GM19463 (cell line): ENCODE data around the gene EPS8L3.
"Not testable (repeated sequence)": the region's sequence is repeated elsewhere in the genome, so short reads cannot be mapped to it uniquely, and the experiment has no call there.

Experiments used
- ATAC-seq: cut with Tn5 transposase; IDR thresholded peaks from one replicate; pipeline ENCODE4 v1.9.1; 2021; ENCODE audit warnings: mild to moderate bottlenecking, moderate library complexity; ENCODE audit not compliant: unreplicated experiment

EPS8L3 gene

DNA sequence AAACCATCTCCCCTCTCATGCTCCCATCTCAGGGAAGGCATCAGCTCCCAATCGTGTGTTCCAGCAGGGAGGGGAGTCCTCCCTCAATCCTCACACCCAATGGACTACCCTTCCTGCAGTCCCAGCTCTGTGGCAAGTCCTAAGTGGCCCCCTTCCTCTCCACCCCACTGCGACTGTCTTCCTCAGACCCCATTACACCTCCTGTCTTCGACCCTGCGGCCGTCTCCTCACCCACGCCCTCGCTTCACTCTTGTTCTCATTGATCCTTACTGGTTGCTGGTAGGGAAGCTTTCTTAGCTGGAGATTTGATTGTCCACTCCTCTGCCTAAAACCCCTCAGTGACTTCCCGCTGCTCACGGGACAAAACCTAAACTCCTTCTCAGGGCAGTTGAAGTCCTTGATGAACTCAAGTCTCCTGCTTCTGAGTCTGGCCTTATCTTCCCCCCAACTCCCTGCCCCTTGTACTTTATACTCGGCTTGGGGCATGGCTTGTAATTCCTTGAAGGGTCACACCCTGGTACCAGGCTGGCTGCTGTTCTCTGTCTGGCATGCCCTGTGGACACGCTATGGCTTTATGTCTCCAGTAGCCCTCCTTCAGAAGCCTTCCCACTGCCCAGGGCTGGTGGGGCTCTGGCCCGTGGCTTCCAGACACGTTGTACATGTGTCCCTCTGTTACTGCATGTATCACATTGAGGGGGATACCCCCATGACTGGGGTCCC, 2.3 kb upstream of the EPS8L3 start:
- ATAC-seq, result no peak

DNA sequence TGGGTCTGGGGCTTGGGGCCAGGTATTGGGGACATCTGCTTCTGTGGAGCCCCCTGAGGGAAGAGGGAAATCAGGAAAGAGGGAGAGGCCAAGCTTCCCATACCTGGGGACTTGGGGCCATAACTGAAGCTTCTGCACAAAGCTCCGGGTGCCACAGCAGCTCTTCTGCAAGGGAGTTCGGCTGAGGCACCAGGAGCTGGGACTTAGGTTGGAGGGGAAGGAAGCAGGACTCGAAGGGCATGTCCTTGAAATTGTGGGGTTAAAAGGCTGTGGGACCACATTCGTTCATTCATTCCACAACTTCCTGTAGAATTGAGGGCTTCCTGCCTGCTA, 1.7 kb upstream of the EPS8L3 start:
- no peak for ATAC-seq

DNA sequence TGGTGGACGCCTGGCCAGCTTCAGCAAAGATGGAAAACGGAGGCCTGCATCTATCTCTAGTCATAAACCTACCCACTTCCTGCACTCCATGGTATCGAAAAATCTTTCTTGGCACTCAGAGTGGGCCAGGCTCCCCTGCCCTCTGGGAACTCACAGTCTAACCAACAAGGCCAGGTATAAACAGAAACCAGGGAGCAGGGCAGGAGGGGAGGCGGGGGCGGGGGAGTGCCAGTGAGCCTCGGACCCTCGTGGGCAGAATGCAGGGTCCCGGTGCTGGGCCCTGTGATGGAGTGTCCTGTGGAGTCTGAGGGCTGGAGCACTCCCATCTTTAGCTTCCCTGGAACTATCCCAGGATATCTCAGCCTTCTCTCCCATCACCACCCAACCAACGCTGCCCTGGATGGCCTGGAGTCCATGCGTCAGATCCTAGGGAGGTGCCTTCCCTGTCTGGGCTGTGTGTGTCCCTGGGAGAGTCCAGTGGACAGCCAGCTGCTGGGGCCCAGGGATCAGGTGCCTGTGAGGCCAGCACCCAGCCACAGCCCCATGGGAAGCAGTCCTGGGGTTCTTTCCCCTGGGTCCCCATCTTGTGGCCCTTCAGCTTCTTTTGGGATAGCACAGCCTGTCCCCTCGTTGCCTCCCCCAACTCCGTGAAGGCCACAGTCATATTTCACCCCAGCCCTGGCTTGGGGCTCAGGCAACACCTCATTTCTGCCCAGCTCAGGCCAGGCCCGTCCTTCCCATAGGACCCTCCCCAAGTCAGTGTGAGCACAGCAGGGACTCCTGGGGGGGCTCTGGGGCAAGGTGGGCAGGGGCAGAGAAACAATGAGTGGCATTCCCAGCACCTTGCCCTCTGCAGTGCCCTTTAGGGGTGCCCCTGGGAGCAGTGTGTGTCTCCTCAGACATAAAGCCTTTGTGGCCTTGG, 1.1 kb upstream of the EPS8L3 start:
- no peak for ATAC-seq

DNA sequence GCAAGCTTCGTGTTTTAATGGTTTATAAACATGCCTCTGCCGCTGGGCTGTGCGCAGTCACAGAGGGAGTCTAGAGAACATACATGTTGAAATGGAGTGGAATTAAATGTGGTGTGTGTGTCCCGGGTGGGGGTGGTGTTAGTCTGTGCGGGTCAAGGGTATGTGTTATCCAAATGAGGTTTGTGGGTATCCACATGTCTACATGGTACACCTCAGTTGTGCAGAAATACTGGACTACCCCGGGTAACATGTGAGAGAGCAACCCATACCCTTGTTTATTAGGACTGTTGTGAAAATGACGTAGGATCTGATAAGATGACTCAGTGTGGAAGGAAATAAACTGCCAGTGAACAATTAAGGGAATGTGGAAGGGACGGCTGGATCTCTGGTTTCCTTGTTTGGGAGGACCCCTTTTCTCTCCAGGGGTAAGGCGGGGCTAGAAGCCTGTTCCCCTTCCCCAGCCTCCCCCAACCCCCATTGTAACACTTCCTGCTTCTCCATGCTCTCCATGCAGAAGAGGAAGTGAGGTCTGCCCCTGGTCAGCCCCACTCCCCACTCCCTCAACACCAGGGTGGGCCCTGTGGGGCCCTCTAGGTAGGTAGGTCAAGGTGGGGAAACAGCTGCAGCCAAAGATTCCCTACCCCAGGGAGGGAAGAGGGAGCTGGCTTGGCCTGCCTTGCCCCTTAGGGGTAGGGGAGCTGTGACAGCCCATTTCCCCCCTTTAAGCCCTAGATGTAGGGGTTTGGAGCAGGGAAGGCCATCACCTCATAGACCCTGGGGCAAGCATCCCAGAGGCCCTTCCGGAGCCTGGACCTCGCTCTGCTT, 690 bp downstream of the EPS8L3 start:
- no peak for ATAC-seq

DNA sequence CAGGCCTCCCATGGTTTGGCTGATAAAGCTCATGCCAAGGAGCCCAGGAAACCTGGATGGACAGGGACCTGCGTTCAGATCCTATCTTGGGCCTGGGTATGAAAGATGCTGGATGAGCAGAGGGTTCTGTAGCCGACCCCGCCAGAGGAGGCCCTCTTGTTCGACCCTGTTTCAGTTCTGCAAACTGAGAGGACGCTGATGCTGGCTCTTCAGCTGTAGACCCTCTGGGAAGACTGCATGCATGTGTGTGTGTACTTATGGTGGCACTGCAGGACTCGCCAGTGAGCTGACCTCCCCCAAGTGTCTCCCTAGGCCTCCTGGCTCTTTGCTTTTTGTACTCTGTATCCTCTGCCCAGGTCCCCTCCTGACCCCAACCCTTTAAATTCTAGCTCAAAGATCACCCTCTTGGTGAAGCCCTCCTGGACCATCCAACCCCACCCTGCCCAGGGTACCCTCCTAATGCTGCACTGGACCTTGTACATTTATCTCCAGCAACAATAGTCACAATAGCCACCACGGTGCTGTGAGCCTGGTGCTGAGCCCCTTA, 1.6 kb downstream of the EPS8L3 start:
- ATAC-seq, result no peak

DNA sequence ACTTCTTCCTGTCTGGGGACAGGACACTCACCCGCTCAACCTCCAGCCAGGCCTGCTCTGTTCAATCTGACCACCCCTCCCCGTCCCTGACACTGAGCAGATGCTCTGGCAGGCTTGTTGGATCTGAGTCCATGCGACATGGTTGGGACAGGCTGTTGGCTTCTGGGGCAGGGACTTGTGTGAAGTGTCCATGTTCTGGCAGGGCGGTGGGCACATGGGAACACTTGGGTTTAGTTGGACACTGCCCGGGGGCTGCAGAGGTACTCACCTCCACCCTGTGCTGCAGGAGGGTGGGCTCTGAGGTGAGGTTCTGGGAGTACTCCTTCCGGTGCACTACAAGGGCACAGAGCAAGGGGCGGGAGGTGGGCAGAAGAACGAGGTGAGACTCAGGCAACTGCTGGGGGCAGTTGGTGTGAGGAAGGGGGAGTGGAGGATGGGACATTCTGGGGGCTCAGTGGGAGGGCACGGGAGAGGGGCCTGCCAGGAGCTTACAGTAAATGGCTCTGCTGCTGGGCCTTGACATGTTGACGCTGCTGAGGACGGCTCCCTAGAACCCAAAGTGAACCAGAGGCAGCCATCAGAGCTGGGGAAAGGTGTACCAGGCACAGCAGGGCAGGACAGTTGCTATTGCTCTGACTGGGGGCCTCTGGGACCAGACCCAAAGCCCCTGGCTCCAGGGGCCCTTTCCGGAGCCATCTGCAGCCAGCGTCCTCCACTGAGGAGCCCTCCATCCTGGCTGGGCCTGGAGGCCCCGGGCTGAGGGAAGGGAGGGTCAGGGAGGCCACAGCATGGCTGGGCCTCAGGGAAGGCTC, 2.3 kb downstream of the EPS8L3 start:
- ATAC-seq, result no peak

GRCh38 chr1:109760581-109761226, 3.0 kb downstream of the EPS8L3 start:
- no peak for ATAC-seq

DNA sequence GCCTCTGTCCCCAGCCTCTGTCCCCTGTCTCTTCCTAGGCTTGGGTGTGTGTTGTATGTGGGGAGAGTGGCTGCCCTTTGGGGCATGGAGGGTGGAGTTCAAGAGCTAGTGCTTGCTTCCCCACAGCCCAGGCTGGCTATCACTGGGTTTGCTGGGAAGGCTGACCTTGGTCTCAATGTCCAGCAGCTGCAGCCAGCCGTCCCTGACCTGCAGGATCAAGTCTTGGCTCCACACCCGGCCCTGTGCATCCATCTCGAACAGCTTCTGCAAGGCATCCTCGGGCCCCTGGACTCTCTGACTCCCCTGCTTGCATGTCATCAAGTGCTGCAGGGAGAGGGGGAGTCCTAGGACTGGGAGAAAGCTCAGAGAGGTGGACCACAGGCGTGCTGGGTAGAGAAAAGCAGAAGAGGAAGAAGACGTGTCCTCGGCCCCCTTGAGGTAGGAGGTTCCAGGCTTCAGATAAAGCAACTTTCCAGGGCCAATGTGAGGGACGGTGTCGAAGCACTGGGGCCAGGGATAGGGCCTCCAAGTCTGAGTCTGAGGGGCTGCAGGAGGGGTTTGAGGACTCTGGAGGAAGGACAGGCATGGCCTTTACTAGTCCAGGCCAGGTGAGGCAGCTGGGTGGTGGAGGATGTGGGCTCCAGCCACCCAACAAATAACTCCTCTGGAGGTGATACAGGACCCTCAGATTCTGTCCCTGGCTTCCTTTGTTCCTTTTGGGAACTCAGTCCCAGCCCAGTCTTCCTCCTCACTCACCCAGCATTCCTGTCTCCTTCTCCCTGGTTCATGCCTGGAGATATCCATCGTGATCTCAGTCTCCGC, 4.0 kb downstream of the EPS8L3 start:
- ATAC-seq, result no peak

- no peak for ATAC-seq
Measured at GRCh38 chr1:109757936-109758786, 5.6 kb downstream of the EPS8L3 start.

DNA sequence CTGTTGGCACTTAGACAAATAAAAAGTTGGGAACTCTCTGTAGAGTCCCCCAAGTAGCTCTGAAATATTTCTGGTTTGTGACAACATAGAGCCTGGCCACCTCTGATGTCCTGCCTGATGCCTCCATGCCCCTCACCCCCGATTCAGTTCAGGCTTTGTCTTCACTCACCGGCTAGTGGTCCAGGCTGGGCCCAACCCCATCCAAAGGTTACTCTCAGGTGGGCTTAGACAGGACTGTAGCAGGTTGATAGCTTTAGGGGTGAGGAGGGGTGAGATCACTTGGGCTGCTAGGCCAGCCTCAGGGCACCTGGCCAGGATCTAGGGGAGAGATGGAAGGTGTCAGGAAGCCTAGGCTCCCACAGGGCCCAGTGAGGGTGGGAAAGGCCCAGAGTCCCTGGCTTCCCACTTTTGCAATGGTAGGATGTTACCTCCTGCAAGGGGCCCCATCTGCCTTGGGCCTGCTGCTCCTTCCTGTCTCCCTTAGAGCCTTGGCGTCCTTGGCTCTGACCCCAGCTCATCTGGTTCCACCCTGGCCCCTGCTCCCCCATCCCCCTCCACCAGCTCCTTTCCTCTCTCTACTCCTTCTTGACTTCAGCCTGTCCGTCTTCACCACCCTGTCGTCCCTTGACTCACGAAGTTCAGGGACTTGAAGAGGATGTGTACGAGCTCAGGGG, 6.7 kb downstream of the EPS8L3 start:
- ATAC-seq, result no peak

DNA sequence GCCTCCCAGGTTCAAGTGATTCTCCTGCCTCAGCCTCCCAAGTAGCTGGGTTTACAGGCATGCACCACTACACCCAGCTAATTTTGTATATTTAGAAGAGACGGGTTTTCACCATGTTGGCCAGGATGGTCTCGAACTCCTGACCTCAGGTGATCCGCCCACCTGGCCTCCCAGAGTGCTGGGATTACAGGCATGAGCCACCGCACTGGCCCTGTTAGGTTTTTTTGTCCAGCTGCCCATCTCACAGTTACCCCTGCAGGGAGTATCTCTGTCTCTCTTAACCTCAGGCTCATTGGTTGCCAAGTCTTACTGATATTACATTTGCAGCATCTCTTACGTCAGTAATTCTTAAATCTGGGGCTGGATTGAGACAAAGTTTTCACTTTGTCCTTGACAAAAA, 7.4 kb downstream of the EPS8L3 start:
- not testable (repeated sequence) for ATAC-seq

GRCh38 chr1:109754738-109755137, 9.0 kb downstream of the EPS8L3 start:
- ATAC-seq, result no peak

DNA sequence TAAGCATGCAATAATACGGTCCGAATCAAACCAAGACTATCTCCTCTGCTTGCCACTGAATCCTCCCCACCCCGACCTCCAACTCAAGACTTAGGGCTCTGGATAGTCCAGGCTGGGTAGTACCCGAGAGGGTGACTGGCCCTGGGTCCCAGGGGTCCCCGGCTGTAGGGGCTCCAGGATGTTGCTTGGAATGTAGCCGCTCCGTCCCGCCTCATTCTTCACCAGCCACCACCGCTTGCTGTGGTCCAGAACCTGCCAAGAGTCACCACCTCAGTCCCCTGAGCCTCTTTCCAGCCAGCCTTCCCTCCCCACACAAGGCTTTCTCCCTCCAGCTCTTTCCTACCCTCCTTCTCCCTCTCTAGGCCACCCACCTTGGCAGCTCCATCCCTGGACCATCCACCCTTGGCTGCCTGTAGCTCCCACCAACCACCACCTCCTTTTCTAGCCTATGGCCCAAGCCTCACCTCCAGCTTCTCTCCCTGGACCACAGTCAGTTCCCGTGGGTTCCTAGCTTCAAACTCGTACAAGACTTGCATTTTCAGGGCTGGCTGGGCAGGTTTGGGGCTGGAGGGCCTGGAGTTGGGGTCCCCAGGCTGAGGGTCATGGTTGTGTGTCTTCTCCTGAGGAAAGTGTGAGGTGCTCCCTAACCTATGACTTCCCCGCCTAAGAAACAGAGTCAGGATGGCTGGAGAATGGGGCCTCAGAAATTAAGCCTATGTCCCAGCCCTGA, 12.0 kb downstream of the EPS8L3 start:
- no peak for ATAC-seq

DNA sequence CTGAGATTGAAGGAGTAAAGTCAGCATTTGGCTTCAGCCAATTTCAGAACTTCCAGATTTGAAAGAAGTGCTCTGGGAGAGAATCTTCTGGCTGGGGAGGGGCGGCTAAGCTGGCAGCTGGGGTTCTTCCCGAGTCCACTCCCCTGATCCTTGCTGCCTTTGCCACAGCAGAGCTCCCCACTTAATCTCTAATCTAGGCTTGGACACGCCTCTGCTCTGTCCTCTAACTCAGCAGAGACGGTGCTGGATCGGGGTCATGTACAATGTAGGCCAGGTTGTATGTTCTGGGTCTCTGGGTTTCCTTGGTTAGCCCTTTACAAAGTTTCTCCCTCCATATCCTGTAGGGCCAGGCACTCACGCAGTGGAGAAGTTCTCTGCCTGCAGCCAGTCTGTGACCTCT, 12.8 kb downstream of the EPS8L3 start:
- ATAC-seq, result no peak

DNA sequence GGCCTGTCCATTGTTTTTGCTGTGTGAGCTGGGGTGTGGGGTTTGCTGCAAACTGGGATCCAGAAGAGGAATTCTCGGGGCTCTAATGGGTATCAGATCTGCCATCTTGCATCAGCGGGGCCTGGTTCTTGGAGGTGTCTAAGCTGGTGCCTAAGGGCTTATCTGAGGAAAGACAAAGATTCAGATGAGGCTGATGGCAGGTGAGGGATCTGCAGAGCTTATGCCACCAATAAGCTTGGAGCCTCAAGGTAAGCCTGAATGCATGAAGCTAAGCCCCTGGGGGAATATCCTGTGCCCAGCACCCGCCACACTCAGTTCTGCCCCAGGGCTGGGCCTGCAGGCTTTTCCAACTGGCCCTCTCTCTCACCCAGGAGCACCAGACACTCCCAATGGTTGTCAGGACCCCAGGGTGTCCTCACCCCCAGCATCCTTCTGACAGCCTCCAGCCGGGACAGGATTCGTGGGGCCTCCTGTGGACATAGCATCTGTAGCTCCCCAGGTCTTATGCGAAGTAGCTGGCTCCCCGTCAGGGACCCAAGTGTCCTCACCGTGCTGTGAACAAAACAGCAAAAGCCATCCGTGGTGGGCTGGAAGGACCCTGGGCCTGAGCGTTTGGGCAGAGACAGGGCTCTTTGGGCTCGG, 13.4 kb downstream of the EPS8L3 start:
- no peak for ATAC-seq

DNA sequence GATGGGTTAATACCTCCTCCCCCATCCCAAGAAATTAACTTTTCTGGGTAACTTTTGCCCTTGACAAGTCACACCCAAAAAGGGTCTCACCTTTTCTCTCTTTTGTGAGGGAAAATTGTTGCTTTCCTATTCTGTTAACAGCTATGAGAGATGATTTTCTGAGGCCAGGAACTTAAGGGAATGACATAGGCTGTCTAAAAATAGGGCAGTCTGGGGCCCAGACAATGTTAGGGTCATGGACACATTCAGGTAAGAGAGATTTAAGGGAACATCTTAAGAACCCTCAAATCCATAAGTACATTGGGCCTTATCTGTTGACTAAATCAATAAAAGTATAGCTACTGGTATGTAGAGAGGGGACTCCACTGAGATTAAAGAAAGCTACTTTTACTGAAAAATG, 14.5 kb downstream of the EPS8L3 start:
- ATAC-seq, result no peak
